GM12892 (cell line): ENCODE data around the gene SDK1.

Experiments used
- DNase-seq: peaks from one replicate; pipeline ENCODE4 v3.0.0; 2011; ENCODE audit not compliant: insufficient read length
- FAIRE-seq: peaks from 2 replicates; lab custom pipeline; 2011; peaks lifted over from hg19 to GRCh38; lab: Jason Lieb, UNC
- POLR2A ChIP-seq: IDR thresholded peaks from 2 replicates; pipeline ENCODE4 v1.6.1; 2011; ENCODE audit warnings: low read depth, low read length, control low read depth
- POLR2AphosphoS5 ChIP-seq: IDR thresholded peaks from 2 replicates; pipeline ENCODE4 v1.6.1; 2011; ENCODE audit warnings: low read depth, low read length, control low read depth
- TAF1 ChIP-seq: IDR thresholded peaks from 2 replicates; pipeline ENCODE4 v1.6.1; 2011; ENCODE audit warnings: low read depth, mild to moderate bottlenecking, control low read depth, low read length, borderline replicate concordance

The SDK1 gene

GRCh38 chr7:3975371-3975770 is 674.3 kb downstream of the SDK1 start:
- FAIRE-seq (no peak), DNase-seq (no peak)
- TF ChIP-seq POLR2AphosphoS5, result no peak
- TF ChIP-seq POLR2A, result no peak
- TF ChIP-seq TAF1, result no peak

DNA sequence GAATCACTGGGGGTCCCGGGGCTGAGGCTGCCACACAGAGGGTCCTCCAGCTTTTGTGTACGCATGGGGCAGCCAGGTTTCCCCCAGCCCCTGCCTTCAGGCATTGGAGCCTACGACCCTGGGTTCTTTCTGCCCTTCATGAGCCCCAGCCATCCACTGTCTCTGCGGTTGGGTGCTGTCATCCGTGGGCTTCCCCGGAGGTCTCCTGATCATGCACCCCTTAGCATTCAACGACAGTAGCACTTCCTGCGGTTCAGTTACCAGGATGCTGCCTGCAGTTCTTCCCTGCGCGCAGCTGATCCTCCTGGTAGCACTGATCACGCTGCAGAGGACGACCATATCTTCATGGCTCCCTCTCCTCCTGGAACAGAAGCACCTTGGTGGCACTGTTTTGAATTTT is 676.3 kb downstream of the SDK1 start:
- TF ChIP-seq POLR2AphosphoS5 (no peak), POLR2A (no peak), TAF1 (no peak)
- FAIRE-seq (no peak), DNase-seq (no peak)

DNA sequence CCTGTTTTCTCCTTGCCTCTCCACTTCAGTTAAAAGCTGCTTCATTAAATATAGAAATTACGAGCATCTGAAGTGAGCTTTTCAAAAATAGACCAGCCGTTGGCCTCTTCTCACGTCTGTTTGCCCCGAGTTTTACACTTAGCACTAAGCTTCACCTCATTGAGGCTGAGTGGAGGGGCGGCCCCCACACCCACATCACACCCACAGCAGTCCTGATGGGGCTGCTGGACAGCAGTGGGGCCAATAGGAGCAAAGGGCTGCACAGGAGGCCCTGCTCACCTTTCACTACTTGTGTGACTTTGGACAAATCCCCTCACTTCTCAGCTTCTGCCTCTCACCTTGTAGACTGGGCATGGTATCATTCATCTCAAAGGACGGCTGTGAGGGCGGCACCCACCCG is 677.8 kb downstream of the SDK1 start:
- FAIRE-seq (no peak), DNase-seq (no peak)
- TF ChIP-seq TAF1 (no peak), POLR2A (no peak), POLR2AphosphoS5 (no peak)

DNA sequence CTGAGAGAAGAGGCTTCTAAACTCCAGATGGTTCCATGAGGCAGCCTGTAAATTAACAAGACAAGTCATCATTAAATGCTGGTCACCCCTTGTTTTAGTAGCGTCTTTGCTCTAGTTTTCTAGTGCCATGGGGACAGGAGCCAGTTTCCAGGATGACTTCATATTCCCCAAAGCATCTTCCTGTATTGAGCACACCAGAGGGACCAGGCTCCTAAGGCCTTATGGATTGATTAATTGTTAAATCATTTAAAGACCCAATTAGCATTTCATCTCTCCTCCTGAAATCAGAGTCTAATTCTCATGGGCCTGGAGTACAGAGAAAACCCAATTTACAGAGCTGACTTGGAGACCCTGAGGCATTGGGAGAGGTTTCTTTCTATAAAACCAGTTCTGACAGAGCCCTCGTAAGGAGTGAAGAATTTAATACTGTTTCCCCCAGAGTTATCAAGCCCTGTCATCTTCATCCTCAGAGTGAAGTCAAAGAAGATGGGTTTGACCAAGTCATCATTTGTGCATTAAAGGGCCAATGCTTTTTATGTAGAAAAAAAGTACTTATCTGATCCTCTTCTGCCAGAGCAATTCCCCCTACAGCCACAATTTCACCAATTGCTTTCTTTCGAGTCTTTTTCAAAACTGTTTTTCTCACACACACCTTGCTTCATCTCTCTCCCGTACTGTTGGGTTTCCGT is 678.7 kb downstream of the SDK1 start:
- FAIRE-seq (no peak), DNase-seq (no peak)
- no peak for TF ChIP-seq POLR2AphosphoS5
- TF ChIP-seq TAF1, result no peak
- TF ChIP-seq POLR2A, result no peak

- no peak for DNase-seq
- FAIRE-seq, result no peak
- no peak for TF ChIP-seq POLR2A
- no peak for TF ChIP-seq TAF1
- no peak for TF ChIP-seq POLR2AphosphoS5
Observed at GRCh38 chr7:3980300-3980643, 679.2 kb downstream of the SDK1 start.

- no peak for DNase-seq
- FAIRE-seq, result no peak
- TF ChIP-seq TAF1 (no peak), POLR2AphosphoS5 (no peak), POLR2A (no peak)
Observed at GRCh38 chr7:3981281-3981680, 680.2 kb downstream of the SDK1 start.

GRCh38 chr7:3984456-3984855 is 683.4 kb downstream of the SDK1 start:
- no peak for TF ChIP-seq TAF1
- TF ChIP-seq POLR2A, result no peak
- TF ChIP-seq POLR2AphosphoS5, result no peak
- no peak for FAIRE-seq
- no peak for DNase-seq

DNA sequence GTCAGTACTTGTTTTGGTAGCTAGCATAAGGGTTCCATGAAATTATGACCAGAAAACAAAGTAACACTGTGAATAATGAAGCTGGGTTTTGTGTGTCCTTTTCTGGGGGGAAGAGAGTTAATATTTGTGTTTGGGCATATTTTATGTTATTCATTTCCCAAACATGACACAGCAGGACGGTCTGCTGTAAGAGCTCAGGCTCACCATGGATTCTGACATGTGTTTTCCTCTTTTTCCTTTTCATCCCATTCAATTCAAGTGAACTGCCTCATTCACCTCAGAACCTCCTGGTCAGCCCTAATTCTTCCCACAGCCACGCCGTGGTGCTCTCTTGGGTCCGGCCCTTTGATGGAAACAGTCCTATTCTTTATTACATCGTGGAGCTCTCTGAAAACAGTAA is 685.9 kb downstream of the SDK1 start:
- DNase-seq, result no peak
- FAIRE-seq, result no peak
- no peak for TF ChIP-seq TAF1
- no peak for TF ChIP-seq POLR2A
- TF ChIP-seq POLR2AphosphoS5, result no peak

DNA sequence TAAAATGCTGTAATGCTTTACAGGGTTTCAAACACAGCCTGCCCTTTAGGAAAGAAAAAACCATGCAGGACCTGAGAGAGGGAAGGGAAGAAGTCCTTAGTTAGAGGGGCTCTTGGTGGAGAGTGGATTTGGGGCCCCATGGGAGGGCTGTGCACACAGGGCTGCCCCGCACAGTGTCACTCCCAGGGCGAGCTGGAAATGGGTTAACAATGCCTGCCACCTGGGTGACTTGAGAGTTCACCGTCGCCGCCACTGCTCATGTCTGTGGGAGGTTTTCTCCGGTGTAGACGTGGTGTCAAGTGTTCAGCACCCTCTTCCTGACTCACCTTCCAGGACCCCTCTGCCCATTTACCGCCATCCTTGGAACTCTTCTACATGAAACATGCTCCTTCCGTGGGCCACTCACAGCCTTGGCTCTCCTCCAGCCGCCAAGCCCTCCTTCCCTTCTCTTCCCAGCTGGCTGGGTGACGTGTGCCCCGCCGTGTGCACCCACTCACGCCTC is 686.4 kb downstream of the SDK1 start:
- FAIRE-seq, result no peak
- TF ChIP-seq TAF1 (no peak), POLR2A (no peak), POLR2AphosphoS5 (no peak)

GRCh38 chr7:3989723-3990122 is 688.7 kb downstream of the SDK1 start:
- TF ChIP-seq TAF1 (no peak), POLR2A (no peak), POLR2AphosphoS5 (no peak)
- FAIRE-seq, result no peak

More for the DNA sequence above, 686.4 kb downstream of the SDK1 start:
- no peak for DNase-seq

DNA sequence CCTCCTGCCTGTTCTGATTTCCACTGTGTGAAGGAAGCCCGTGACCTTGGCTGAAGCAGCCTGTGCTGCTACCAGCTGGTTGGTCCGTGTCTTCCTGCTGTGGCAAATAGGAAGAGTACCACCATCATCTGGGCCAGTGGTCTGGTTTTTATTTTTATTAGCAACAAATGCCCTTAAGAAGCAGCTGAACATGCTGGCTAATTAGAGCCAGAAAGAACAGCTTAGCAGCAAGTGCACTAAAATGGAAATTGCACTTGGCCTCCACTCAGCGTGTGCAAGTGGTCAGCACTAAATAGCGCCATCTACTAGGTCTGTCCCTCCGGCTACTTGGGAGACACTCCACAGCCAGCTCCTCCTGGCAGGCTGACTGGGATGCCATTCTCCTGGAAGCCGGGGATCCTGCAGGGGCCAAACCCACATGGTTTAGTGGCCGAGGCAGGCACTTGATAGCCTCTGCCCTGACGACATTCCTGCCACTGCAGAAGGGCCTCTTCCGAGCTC is 690.7 kb downstream of the SDK1 start:
- FAIRE-seq (no peak), DNase-seq (no peak)
- TF ChIP-seq TAF1 (no peak), POLR2A (no peak), POLR2AphosphoS5 (no peak)

More at GRCh38 chr7:3989723-3990122, 688.7 kb downstream of the SDK1 start:
- DNase-seq, result no peak

GRCh38 chr7:3992841-3993240 is 691.8 kb downstream of the SDK1 start:
- TF ChIP-seq POLR2AphosphoS5 (no peak), TAF1 (no peak), POLR2A (no peak)
- FAIRE-seq, result no peak

More at GRCh38 chr7:3992841-3993240, 691.8 kb downstream of the SDK1 start:
- no peak for DNase-seq
